ENCODE results near the gene C1GALT1. TPM values are rescaled to one million over a fixed set of nuclear protein-coding genes. Genes with fewer than 3 reads are reported as not detected.
A peak's percentile ranks its signal among the peaks of the same experiment; 100 is the strongest.
"Not testable (repeated sequence)": the region's sequence is repeated elsewhere in the genome, so short reads cannot be mapped to it uniquely, and the experiment has no call there.

Gene C1GALT1
- total and polyA plus RNA-seq, 2 experiments from 2014 or later: 38.7 to 71.8 TPM

DNA sequence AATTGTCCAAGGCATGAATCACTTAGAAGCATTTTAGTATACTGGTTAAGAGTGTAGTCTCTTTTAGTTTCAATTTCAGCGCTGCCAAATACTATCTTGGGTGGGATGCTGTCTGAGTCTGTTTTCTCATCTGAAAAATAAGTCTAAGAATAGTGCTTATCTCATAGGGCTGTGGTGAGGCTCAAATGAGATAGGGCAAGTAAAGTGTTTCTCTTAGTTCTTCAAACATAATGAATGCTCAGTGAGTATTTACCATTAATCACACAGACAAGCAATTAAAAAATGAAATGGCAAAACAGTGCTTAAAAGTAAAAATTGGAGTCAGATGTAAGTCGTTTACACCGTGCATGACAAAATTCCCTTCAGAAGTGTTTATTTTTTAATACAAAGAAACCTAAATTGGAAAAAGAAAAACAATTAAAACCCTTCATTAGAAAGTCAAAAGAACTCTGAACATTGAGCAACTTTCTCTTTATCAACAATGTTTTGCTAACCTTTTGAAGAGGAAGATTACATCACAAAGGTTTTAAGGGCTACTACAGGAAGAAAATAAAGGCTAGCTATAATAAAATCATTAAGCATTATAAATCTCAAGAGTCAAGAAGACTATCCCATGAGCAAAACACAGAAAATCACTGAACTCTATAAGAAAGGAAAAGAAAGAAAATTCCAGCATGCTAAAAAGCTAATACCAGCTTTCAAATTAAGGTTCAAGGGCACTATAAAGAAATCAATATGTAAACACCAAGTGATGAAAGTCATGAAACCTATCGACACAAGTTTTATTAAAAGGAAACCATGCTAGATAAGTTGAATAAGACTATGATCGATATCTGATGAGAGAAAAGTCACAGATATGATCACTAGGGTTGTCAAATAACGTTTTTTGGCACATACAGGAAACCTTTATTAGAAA is 45.6 kb upstream of the C1GALT1 start:
- Histone ChIP-seq H4K20me1 (ENCODE audit: insufficient read depth, poor library complexity, severe bottlenecking) (no peaks in the 10 kb centered on the region), H3K27me3 (no peaks in the 10 kb centered on the region), H3K4me3 (no peak overlapping the region), H3K4me1 (ENCODE audit: insufficient read depth) (no peaks in the 10 kb centered on the region), H3K9me3 (ENCODE audit: low read depth) (no peaks in the 10 kb centered on the region), H3K4me2 (peak overlapping the region; percentile 52), H3K79me2 (no peaks in the 10 kb centered on the region), H3K9me2 (replicated peaks; ENCODE audit: insufficient read depth) (no peaks in the 10 kb centered on the region), H3K27ac (no peak overlapping the region), H2AFZ (no peak overlapping the region), H3K36me3 (replicated peaks; ENCODE audit: insufficient read depth, low read depth) (no peaks in the 10 kb centered on the region)
- no peak for DNase-seq (ENCODE audit: low spot score)
- WGBS (ENCODE audit: low lambda C conversion rate, missing lambda C conversion rate): 69% methylated on average over 6 of the region's 6 CpGs
- no peak for TF ChIP-seq EZH2phosphoT487 (IDR thresholded peaks at IDR 0.05; ENCODE audit: low read depth, severe bottlenecking, unreplicated experiment)
- no peak for TF ChIP-seq CTCF (IDR thresholded peaks at IDR 0.05; ENCODE audit: poor library complexity)
- TF ChIP-seq EZH2 (IDR thresholded peaks at IDR 0.05; ENCODE audit: borderline replicate concordance): no peak

DNA sequence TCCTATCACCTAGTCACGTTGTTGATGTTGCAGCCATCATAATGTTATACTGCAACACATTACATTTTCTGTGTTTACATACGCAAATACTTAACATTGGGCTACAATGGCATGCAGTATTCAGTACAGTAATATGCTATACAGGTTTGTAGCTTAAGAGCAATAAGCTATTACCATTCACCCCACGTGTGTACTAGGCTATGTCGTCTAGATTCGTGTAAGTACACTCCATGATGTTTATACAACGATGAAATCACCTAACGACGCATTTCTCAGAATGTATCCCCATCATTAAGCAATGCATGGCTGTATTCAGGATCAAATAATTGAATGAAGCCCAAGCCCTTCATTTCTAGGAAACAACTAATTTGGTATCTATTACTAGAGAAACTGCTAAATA is 43.4 kb upstream of the C1GALT1 start:
- H3K27me3 ChIP-seq: no peaks in the 10 kb centered on the region
- H3K4me1 ChIP-seq (ENCODE audit: insufficient read depth): no peaks in the 10 kb centered on the region
- H3K36me3 ChIP-seq (replicated peaks; ENCODE audit: insufficient read depth, low read depth): no peaks in the 10 kb centered on the region
- no peaks in the 10 kb centered on the region for H3K9me3 ChIP-seq (ENCODE audit: low read depth)
- WGBS (ENCODE audit: low lambda C conversion rate, missing lambda C conversion rate): 90% methylated on average over 8 of the region's 8 CpGs
- DNase-seq (ENCODE audit: low spot score): no peak
- no peak overlapping the region for H3K4me3 ChIP-seq
- no peak overlapping the region for H3K27ac ChIP-seq
- no peaks in the 10 kb centered on the region for H3K9me2 ChIP-seq (replicated peaks; ENCODE audit: insufficient read depth)
- TF ChIP-seq EZH2 (IDR thresholded peaks at IDR 0.05; ENCODE audit: borderline replicate concordance) (no peak), EZH2phosphoT487 (IDR thresholded peaks at IDR 0.05; ENCODE audit: low read depth, severe bottlenecking, unreplicated experiment) (no peak), CTCF (IDR thresholded peaks at IDR 0.05; ENCODE audit: poor library complexity) (no peak)
- no peaks in the 10 kb centered on the region for H3K79me2 ChIP-seq
- no peaks in the 10 kb centered on the region for H4K20me1 ChIP-seq (ENCODE audit: insufficient read depth, poor library complexity, severe bottlenecking)
- no peak overlapping the region for H2AFZ ChIP-seq
- no peak overlapping the region for H3K4me2 ChIP-seq

- not testable (repeated sequence) for H3K9me3 ChIP-seq (ENCODE audit: low read depth); H3K27ac ChIP-seq; H4K20me1 ChIP-seq (ENCODE audit: insufficient read depth, poor library complexity, severe bottlenecking); H3K4me1 ChIP-seq (ENCODE audit: insufficient read depth); DNase-seq (ENCODE audit: low spot score); H3K9me2 ChIP-seq (replicated peaks; ENCODE audit: insufficient read depth); H2AFZ ChIP-seq; H3K4me3 ChIP-seq; H3K4me2 ChIP-seq; H3K79me2 ChIP-seq; H3K36me3 ChIP-seq (replicated peaks; ENCODE audit: insufficient read depth, low read depth); H3K27me3 ChIP-seq
- 79% methylated on average over 1 of the region's 1 CpG for WGBS (ENCODE audit: low lambda C conversion rate, missing lambda C conversion rate)
Observed at GRCh38 chr7:7143404-7143803, 38.9 kb upstream of the C1GALT1 start.

DNA sequence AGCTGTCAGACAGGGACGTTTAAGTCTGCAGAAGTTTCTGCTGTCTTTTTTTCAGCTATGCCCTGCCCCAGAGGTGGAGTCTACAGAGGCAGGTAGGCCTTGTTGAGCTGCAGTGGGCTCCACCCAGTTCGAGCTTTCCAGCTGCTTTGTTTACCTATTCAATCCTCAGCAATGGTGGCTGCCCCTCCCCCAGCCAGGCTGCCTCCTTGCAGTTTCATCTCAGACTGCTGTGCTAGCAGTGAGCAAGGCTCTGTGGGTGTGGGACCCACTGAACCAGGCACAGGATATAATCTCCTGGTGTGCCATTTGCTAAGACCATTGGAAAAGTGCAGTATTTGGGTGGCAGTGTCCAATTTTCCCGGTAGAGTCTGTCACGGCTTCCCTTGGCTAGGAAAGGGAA is 37.2 kb upstream of the C1GALT1 start:
- H3K9me2 ChIP-seq (replicated peaks; ENCODE audit: insufficient read depth); H3K27me3 ChIP-seq; H2AFZ ChIP-seq; H3K4me2 ChIP-seq; H3K4me1 ChIP-seq (ENCODE audit: insufficient read depth); H3K27ac ChIP-seq; H3K4me3 ChIP-seq; H3K36me3 ChIP-seq (replicated peaks; ENCODE audit: insufficient read depth, low read depth); H3K9me3 ChIP-seq (ENCODE audit: low read depth); DNase-seq (ENCODE audit: low spot score); H4K20me1 ChIP-seq (ENCODE audit: insufficient read depth, poor library complexity, severe bottlenecking); H3K79me2 ChIP-seq: not testable (repeated sequence)
- 89% methylated on average over 4 of the region's 4 CpGs for WGBS (ENCODE audit: low lambda C conversion rate, missing lambda C conversion rate)

All from hepatocyte (in vitro differentiated cells).